PFSK-1 (cell line): ENCODE results near the gene CLN5.

ENCODE experiments used
- FOXP2 ChIP-seq: optimal IDR thresholded peaks from 2 replicates; pipeline ENCODE3; 2011; ENCODE audit warnings: borderline replicate concordance, control low read depth, inconsistent platforms; ENCODE audit not compliant: insufficient read depth; ENCODE audit errors: extremely low read length, extremely low read depth
- POLR2AphosphoS5 ChIP-seq: IDR thresholded peaks from 2 replicates; pipeline ENCODE4 v1.6.1; 2012; ENCODE audit warnings: low read depth, mild to moderate bottlenecking, control low read depth, low read length, moderate library complexity
- REST ChIP-seq, 2 experiments: IDR thresholded peaks; 2 replicates each; pipeline versions ENCODE4 v1.6.1 to v1.8.0; 2011 to 2012; ENCODE audit warnings: low read depth in 2 of 2, low read length in 2 of 2, control low read depth in 1 of 2, inconsistent platforms in 1 of 2, mild to moderate bottlenecking in 1 of 2, moderate library complexity in 1 of 2; ENCODE audit not compliant: insufficient read depth in 1 of 2
- SIN3A ChIP-seq: IDR thresholded peaks from 2 replicates; pipeline ENCODE4 v1.6.1; 2012; ENCODE audit warnings: mild to moderate bottlenecking, low read length, moderate library complexity, borderline replicate concordance; ENCODE audit not compliant: insufficient read depth
- TAF1 ChIP-seq: IDR thresholded peaks from 2 replicates; pipeline ENCODE4 v1.6.1; 2012; ENCODE audit warnings: low read length, control low read depth, borderline replicate concordance; ENCODE audit not compliant: insufficient read depth

CLN5 gene

GRCh38 chr13:76991432-76991795 lies 467 bp upstream of the CLN5 start:
- no peak for TF ChIP-seq POLR2AphosphoS5
- no peak for TF ChIP-seq FOXP2
- TF ChIP-seq SIN3A = no peak
- no peak for TF ChIP-seq REST (IDR thresholded peaks at IDR 0.05; ENCODE audit: insufficient read depth in 1 of 2, low read depth in 2 of 2, low read length in 2 of 2)
- no peak for TF ChIP-seq TAF1

- TF ChIP-seq POLR2AphosphoS5 (no peak), SIN3A (no peak), TAF1 (no peak), REST (IDR thresholded peaks at IDR 0.05; ENCODE audit: insufficient read depth in 1 of 2, low read depth in 2 of 2, low read length in 2 of 2) (no peak)
Observed at GRCh38 chr13:76992548-76993001, 694 bp downstream of the CLN5 start.

GRCh38 chr13:76993021-76993420 lies 1.1 kb downstream of the CLN5 start:
- TF ChIP-seq TAF1 (no peak), SIN3A (no peak), POLR2AphosphoS5 (no peak), REST (IDR thresholded peaks at IDR 0.05; ENCODE audit: insufficient read depth in 1 of 2, low read depth in 2 of 2, low read length in 2 of 2) (no peak), FOXP2 (no peak)

GRCh38 chr13:76993473-76993872 lies 1.6 kb downstream of the CLN5 start:
- no peak for TF ChIP-seq FOXP2
- no peak for TF ChIP-seq REST (IDR thresholded peaks at IDR 0.05; ENCODE audit: insufficient read depth in 1 of 2, low read depth in 2 of 2, low read length in 2 of 2)
- no peak for TF ChIP-seq POLR2AphosphoS5
- no peak for TF ChIP-seq SIN3A
- no peak for TF ChIP-seq TAF1

- TF ChIP-seq FOXP2 (no peak), POLR2AphosphoS5 (no peak), REST (IDR thresholded peaks at IDR 0.05; ENCODE audit: insufficient read depth in 1 of 2, low read depth in 2 of 2, low read length in 2 of 2) (no peak), TAF1 (no peak), SIN3A (no peak)
Observed at GRCh38 chr13:76994281-76994680, 2.4 kb downstream of the CLN5 start.
